ENCODE data around the gene PRMT2.

DNA sequence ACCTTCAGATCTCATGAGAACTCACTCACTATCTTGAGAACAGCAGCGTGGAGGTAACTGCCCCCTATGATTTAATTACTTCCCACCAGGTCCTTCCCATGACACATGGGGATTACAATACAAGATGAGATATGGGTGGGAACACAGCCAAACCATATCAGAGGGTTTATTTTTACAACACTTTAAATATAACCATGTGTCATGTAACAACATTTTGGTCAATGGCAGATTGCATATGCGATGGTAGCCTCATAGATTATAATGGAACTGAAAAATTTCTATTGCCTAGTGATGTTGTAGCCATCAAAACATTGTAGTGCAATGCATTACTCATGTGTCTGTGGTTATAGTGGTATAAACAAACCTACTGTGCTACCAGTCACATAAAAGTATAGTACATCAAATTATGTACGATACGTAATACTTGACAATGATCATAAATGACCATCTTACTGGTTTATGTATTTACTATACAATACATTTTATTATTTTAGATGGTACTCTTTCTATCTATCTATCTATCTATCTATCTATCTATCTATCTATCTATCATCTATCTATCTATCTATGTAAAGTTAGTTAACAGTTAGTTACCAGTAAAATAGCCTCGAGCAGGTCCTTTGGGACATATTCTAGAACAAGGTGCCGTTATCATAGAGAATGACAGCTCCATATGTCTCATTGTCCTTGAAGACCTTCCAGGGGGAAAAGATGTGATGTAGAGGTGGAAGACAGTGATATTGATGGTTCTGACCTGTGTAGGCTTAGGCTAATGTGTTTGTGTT is 18.0 kb upstream of the PRMT2 start:
- TF ChIP-seq, protein P1, sequence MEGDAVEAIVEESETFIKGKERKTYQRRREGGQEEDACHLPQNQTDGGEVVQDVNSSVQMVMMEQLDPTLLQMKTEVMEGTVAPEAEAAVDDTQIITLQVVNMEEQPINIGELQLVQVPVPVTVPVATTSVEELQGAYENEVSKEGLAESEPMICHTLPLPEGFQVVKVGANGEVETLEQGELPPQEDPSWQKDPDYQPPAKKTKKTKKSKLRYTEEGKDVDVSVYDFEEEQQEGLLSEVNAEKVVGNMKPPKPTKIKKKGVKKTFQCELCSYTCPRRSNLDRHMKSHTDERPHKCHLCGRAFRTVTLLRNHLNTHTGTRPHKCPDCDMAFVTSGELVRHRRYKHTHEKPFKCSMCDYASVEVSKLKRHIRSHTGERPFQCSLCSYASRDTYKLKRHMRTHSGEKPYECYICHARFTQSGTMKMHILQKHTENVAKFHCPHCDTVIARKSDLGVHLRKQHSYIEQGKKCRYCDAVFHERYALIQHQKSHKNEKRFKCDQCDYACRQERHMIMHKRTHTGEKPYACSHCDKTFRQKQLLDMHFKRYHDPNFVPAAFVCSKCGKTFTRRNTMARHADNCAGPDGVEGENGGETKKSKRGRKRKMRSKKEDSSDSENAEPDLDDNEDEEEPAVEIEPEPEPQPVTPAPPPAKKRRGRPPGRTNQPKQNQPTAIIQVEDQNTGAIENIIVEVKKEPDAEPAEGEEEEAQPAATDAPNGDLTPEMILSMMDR (conservative IDR thresholded peaks at IDR 0.05 in 1 of 2, IDR thresholded peaks at IDR 0.05 in 1 of 2; ENCODE audit: low read depth in 1 of 2, low read length in 2 of 2): no peak
- TF ChIP-seq EZH2 (IDR thresholded peaks at IDR 0.05; ENCODE audit: low read length, missing control alignments): no peak
